Activated T-cell treated with anti-CD3 and anti-CD28 coated beads, Interleukin-2, amount 50 U/mL, for 72 hours (primary cell): Measurements from ENCODE around the gene ADAMTSL3. TPM values are rescaled to one million over a fixed set of nuclear protein-coding genes. Genes with fewer than 3 reads are reported as not detected.
"Not testable (repeated sequence)": the region's sequence is repeated elsewhere in the genome, so short reads cannot be mapped to it uniquely, and the experiment has no call there.

Source experiments
- ATAC-seq, 2 donors: fragments of 150-1000 bp; cut with Tn5 transposase; replicated peaks in 1 of 2; 2 replicates each; pipeline ENCODE4 v1.10.0; 2021; ENCODE audit warnings: moderate library complexity in 2 of 2, mild to moderate bottlenecking in 1 of 2
- DNase-seq, 2 donors: peaks; one replicate each; pipeline ENCODE4 v3.0.0; 2021 to 2022; ENCODE audit warnings: mixed read lengths in 1 of 2
- H3K27ac Mint-ChIP-seq: one replicate; pipeline ENCODE4 v1.8.0; 2022; ENCODE audit warnings: mild to moderate bottlenecking, moderate library complexity, mixed read lengths
- H3K27me3 Mint-ChIP-seq: one replicate; pipeline ENCODE4 v1.8.0; 2022; ENCODE audit warnings: low read depth, mixed read lengths
- H3K36me3 Mint-ChIP-seq, 2 donors: one replicate each; pipeline ENCODE4 v1.8.0; 2022; ENCODE audit warnings: mixed read lengths in 2 of 2, mild to moderate bottlenecking in 1 of 2; ENCODE audit not compliant: insufficient read depth in 2 of 2
- H3K4me1 Mint-ChIP-seq: one replicate; pipeline ENCODE4 v1.8.0; 2022; ENCODE audit warnings: low read depth, mixed read lengths
- H3K4me3 Mint-ChIP-seq, 2 donors: one replicate each; pipeline ENCODE4 v1.8.0; 2022; ENCODE audit warnings: mild to moderate bottlenecking in 2 of 2, mixed read lengths in 2 of 2, moderate library complexity in 2 of 2
- H3K9me3 Mint-ChIP-seq, 2 donors: one replicate each; pipeline ENCODE4 v1.8.0; 2022; ENCODE audit warnings: mixed read lengths in 2 of 2
- total RNA-seq, 2 donors: library from RNA; stranded (reverse); gene quantifications; one replicate each; pipeline ENCODE4 v1.2.3, GENCODE V29; 2022

ADAMTSL3 gene
- total RNA-seq, 2 donors from 2014 or later: 0.12 TPM; not detected in 1

GRCh38 chr15:83698294-83698693, 44.4 kb downstream of the ADAMTSL3 start:
- Mint-ChIP-seq H3K27ac (no peak overlapping the region), H3K9me3 (peaks cover 3 to 9% of the 10 kb centered on the region in 2 donors), H3K36me3 (peaks cover 0 to 2% of the 10 kb centered on the region in 2 donors), H3K4me3 (no peak overlapping the region), H3K27me3 (peaks cover 16% of the 10 kb centered on the region), H3K4me1 (no peaks in the 10 kb centered on the region)
- DNase-seq (no peak), ATAC-seq (no peak)

- Mint-ChIP-seq H3K4me1 (no peaks in the 10 kb centered on the region), H3K27ac (no peak overlapping the region), H3K36me3 (peaks cover 0 to 2% of the 10 kb centered on the region in 2 donors), H3K4me3 (no peak overlapping the region), H3K27me3 (peaks cover 16% of the 10 kb centered on the region), H3K9me3 (peaks cover 3 to 9% of the 10 kb centered on the region in 2 donors)
- ATAC-seq (no peak), DNase-seq (no peak)
Measured at GRCh38 chr15:83699028-83699427, 45.1 kb downstream of the ADAMTSL3 start.

GRCh38 chr15:83700082-83700481, 46.2 kb downstream of the ADAMTSL3 start:
- Mint-ChIP-seq H3K27me3 (peaks cover 11% of the 10 kb centered on the region), H3K27ac (no peak overlapping the region), H3K4me3 (no peak overlapping the region), H3K9me3 (peaks cover 0 to 5% of the 10 kb centered on the region in 2 donors), H3K4me1 (no peaks in the 10 kb centered on the region), H3K36me3 (peaks cover 0 to 2% of the 10 kb centered on the region in 2 donors)
- no peak for DNase-seq
- no peak for ATAC-seq

- H3K27ac Mint-ChIP-seq, ATAC-seq, H3K36me3 Mint-ChIP-seq: not testable (repeated sequence)
Measured at GRCh38 chr15:83702314-83702713, 48.4 kb downstream of the ADAMTSL3 start.

GRCh38 chr15:83708328-83708727, 54.4 kb downstream of the ADAMTSL3 start:
- DNase-seq (no peak), ATAC-seq (no peak)
- H3K36me3 Mint-ChIP-seq: no peaks in the 10 kb centered on the region
- H3K4me3 Mint-ChIP-seq: no peak overlapping the region
- no peaks in the 10 kb centered on the region for H3K27me3 Mint-ChIP-seq
- H3K9me3 Mint-ChIP-seq: no peaks in the 10 kb centered on the region
- H3K4me1 Mint-ChIP-seq: no peaks in the 10 kb centered on the region
- no peak overlapping the region for H3K27ac Mint-ChIP-seq

More at GRCh38 chr15:83702314-83702713, 48.4 kb downstream of the ADAMTSL3 start:
- H3K9me3 Mint-ChIP-seq, DNase-seq, H3K4me1 Mint-ChIP-seq, H3K27me3 Mint-ChIP-seq, H3K4me3 Mint-ChIP-seq: not testable (repeated sequence)

- Mint-ChIP-seq H3K9me3 (no peaks in the 10 kb centered on the region), H3K4me3 (no peak overlapping the region), H3K27ac (no peak overlapping the region), H3K4me1 (no peaks in the 10 kb centered on the region), H3K36me3 (no peaks in the 10 kb centered on the region), H3K27me3 (no peaks in the 10 kb centered on the region)
- DNase-seq (no peak), ATAC-seq (no peak)
Measured at GRCh38 chr15:83709241-83709640, 55.3 kb downstream of the ADAMTSL3 start.

- H3K27ac Mint-ChIP-seq: no peak overlapping the region
- DNase-seq (no peak), ATAC-seq (no peak)
- H3K4me1 Mint-ChIP-seq: no peaks in the 10 kb centered on the region
- no peaks in the 10 kb centered on the region for H3K9me3 Mint-ChIP-seq
- H3K36me3 Mint-ChIP-seq: no peaks in the 10 kb centered on the region
- H3K4me3 Mint-ChIP-seq: no peak overlapping the region
- no peaks in the 10 kb centered on the region for H3K27me3 Mint-ChIP-seq
Measured at GRCh38 chr15:83709811-83710210, 55.9 kb downstream of the ADAMTSL3 start.

- H3K4me3 Mint-ChIP-seq: no peak overlapping the region
- no peak overlapping the region for H3K27ac Mint-ChIP-seq
- no peaks in the 10 kb centered on the region for H3K9me3 Mint-ChIP-seq
- H3K4me1 Mint-ChIP-seq: no peaks in the 10 kb centered on the region
- ATAC-seq: no peak
- H3K36me3 Mint-ChIP-seq: no peaks in the 10 kb centered on the region
- DNase-seq: no peak
- no peaks in the 10 kb centered on the region for H3K27me3 Mint-ChIP-seq
Measured at GRCh38 chr15:83710452-83710851, 56.5 kb downstream of the ADAMTSL3 start.

- DNase-seq: no peak
- H3K4me3 Mint-ChIP-seq: no peak overlapping the region
- no peaks in the 10 kb centered on the region for H3K27me3 Mint-ChIP-seq
- no peaks in the 10 kb centered on the region for H3K4me1 Mint-ChIP-seq
- no peaks in the 10 kb centered on the region for H3K36me3 Mint-ChIP-seq
- no peak for ATAC-seq
- H3K27ac Mint-ChIP-seq: no peak overlapping the region
- H3K9me3 Mint-ChIP-seq: no peaks in the 10 kb centered on the region
Measured at GRCh38 chr15:83711236-83711635, 57.3 kb downstream of the ADAMTSL3 start.

- Mint-ChIP-seq H3K36me3 (no peaks in the 10 kb centered on the region), H3K27ac (no peak overlapping the region), H3K4me3 (no peak overlapping the region), H3K27me3 (no peaks in the 10 kb centered on the region), H3K4me1 (no peaks in the 10 kb centered on the region), H3K9me3 (no peaks in the 10 kb centered on the region)
- ATAC-seq: no peak
- no peak for DNase-seq
Measured at GRCh38 chr15:83713242-83713641, 59.3 kb downstream of the ADAMTSL3 start.

- no peak for ATAC-seq
- H3K9me3 Mint-ChIP-seq: no peaks in the 10 kb centered on the region
- no peak overlapping the region for H3K4me3 Mint-ChIP-seq
- no peaks in the 10 kb centered on the region for H3K4me1 Mint-ChIP-seq
- no peaks in the 10 kb centered on the region for H3K27me3 Mint-ChIP-seq
- H3K36me3 Mint-ChIP-seq: no peaks in the 10 kb centered on the region
- no peak overlapping the region for H3K27ac Mint-ChIP-seq
- no peak for DNase-seq
Measured at GRCh38 chr15:83714939-83715628, 61.2 kb downstream of the ADAMTSL3 start.

GRCh38 chr15:83716605-83717004, 62.7 kb downstream of the ADAMTSL3 start:
- Mint-ChIP-seq H3K36me3 (no peaks in the 10 kb centered on the region), H3K27ac (no peak overlapping the region), H3K27me3 (no peaks in the 10 kb centered on the region), H3K4me3 (no peak overlapping the region), H3K4me1 (no peaks in the 10 kb centered on the region), H3K9me3 (no peaks in the 10 kb centered on the region)
- DNase-seq (no peak), ATAC-seq (no peak)

GRCh38 chr15:83717010-83717409, 63.1 kb downstream of the ADAMTSL3 start:
- H3K27ac Mint-ChIP-seq: no peak overlapping the region
- H3K9me3 Mint-ChIP-seq: no peaks in the 10 kb centered on the region
- no peaks in the 10 kb centered on the region for H3K4me1 Mint-ChIP-seq
- DNase-seq: no peak
- no peak overlapping the region for H3K4me3 Mint-ChIP-seq
- no peak for ATAC-seq
- H3K36me3 Mint-ChIP-seq: no peaks in the 10 kb centered on the region
- no peaks in the 10 kb centered on the region for H3K27me3 Mint-ChIP-seq

- ATAC-seq: no peak
- Mint-ChIP-seq H3K36me3 (no peaks in the 10 kb centered on the region), H3K9me3 (no peaks in the 10 kb centered on the region), H3K27me3 (no peaks in the 10 kb centered on the region), H3K4me1 (no peaks in the 10 kb centered on the region), H3K27ac (no peak overlapping the region), H3K4me3 (no peak overlapping the region)
- no peak for DNase-seq
Measured at GRCh38 chr15:83720468-83720867, 66.5 kb downstream of the ADAMTSL3 start.
